HL-60 (cell line): ENCODE results near the gene TIGD4.

Experiments used
- POLR2AphosphoS5 ChIP-seq: IDR thresholded peaks from 2 replicates; pipeline ENCODE4 v1.6.1; 2012; ENCODE audit warnings: low read depth
- TF ChIP-seq, protein P1 (sequence below): IDR thresholded peaks from one replicate; pipeline ENCODE4 v1.5.1; 2011; ENCODE audit warnings: low read length, control low read depth, inconsistent platforms; ENCODE audit not compliant: insufficient read depth

DNA sequence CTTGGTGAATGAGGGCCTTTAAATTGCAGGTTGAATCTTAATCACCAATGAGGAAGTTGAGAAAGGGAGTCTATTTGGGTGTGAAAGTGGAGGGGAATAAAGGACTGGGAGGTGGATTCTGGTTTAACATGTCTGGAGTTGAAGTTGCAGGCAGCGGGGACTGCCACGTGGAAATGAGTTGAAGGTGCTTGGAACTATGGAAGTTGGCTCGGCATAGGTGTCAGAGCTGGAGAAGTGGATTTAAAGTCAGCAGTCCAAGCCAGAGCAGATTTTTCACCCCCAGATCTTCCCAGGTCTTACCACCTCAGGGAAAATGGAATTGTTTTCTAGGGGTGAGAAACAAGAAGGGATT, 44.9 kb downstream of the TIGD4 start:
- TF ChIP-seq POLR2AphosphoS5: no peak
- TF ChIP-seq, protein P1, sequence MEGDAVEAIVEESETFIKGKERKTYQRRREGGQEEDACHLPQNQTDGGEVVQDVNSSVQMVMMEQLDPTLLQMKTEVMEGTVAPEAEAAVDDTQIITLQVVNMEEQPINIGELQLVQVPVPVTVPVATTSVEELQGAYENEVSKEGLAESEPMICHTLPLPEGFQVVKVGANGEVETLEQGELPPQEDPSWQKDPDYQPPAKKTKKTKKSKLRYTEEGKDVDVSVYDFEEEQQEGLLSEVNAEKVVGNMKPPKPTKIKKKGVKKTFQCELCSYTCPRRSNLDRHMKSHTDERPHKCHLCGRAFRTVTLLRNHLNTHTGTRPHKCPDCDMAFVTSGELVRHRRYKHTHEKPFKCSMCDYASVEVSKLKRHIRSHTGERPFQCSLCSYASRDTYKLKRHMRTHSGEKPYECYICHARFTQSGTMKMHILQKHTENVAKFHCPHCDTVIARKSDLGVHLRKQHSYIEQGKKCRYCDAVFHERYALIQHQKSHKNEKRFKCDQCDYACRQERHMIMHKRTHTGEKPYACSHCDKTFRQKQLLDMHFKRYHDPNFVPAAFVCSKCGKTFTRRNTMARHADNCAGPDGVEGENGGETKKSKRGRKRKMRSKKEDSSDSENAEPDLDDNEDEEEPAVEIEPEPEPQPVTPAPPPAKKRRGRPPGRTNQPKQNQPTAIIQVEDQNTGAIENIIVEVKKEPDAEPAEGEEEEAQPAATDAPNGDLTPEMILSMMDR: no peak
